Measurements from ENCODE around the gene FGD5.

The FGD5 gene

GRCh38 chr3:14969671-14970070 lies 150.9 kb downstream of the FGD5 start:
- no peaks in the 10 kb centered on the region for H3F3A ChIP-seq (ENCODE audit: insufficient read depth, low read length)
- no peak overlapping the region for H3K27ac ChIP-seq (ENCODE audit: low read length)
- H3K9me3 ChIP-seq (replicated peaks; ENCODE audit: insufficient read depth, low read length), result no peaks in the 10 kb centered on the region
- peaks cover 32% of the 10 kb centered on the region for H3K79me2 ChIP-seq (ENCODE audit: low read length)
- no peak for DNase-seq
- H2AFZ ChIP-seq (ENCODE audit: low read length), result no peak overlapping the region
- no peaks in the 10 kb centered on the region for H4K20me1 ChIP-seq (ENCODE audit: insufficient read depth, low read length)
- H3K27me3 ChIP-seq (replicated peaks; ENCODE audit: insufficient read depth, low read length), result no peaks in the 10 kb centered on the region
- TF ChIP-seq EZH2 (optimal IDR thresholded peaks at IDR 0.05; ENCODE audit: low read depth, low read length), result no peak
- no peak for TF ChIP-seq CTCF (IDR thresholded peaks at IDR 0.05; ENCODE audit: low read length)
- TF ChIP-seq EZH2phosphoT487 (IDR thresholded peaks at IDR 0.05; ENCODE audit: low read length), result no peak
- H3K9ac ChIP-seq (ENCODE audit: low read length), result no peak overlapping the region
- 0 out of 2 replicates have a peak, but pooled peaks cover 7% of the 10 kb centered on the region for H3K36me3 ChIP-seq (replicated peaks; ENCODE audit: insufficient read depth, low read length)
- no peaks in the 10 kb centered on the region for H3K9me2 ChIP-seq (replicated peaks; ENCODE audit: insufficient read depth, low read length)
- no peak overlapping the region for H3K4me2 ChIP-seq (ENCODE audit: low read depth, low read length)
- H3K4me3 ChIP-seq (ENCODE audit: low read length), result no peak overlapping the region
- no peaks in the 10 kb centered on the region for H3K4me1 ChIP-seq (ENCODE audit: low read length)

- H4K20me1 ChIP-seq (ENCODE audit: insufficient read depth, low read length), result no peaks in the 10 kb centered on the region
- H3K9me3 ChIP-seq (replicated peaks; ENCODE audit: insufficient read depth, low read length), result no peaks in the 10 kb centered on the region
- peaks cover 47% of the 10 kb centered on the region for H3K79me2 ChIP-seq (ENCODE audit: low read length)
- no peak overlapping the region for H3K27ac ChIP-seq (ENCODE audit: low read length)
- no peaks in the 10 kb centered on the region for H3K4me1 ChIP-seq (ENCODE audit: low read length)
- H3K36me3 ChIP-seq (replicated peaks; ENCODE audit: insufficient read depth, low read length), result no peaks in the 10 kb centered on the region
- DNase-seq, result no peak
- no peak overlapping the region for H3K4me2 ChIP-seq (ENCODE audit: low read depth, low read length)
- H3K9me2 ChIP-seq (replicated peaks; ENCODE audit: insufficient read depth, low read length), result no peaks in the 10 kb centered on the region
- no peaks in the 10 kb centered on the region for H3F3A ChIP-seq (ENCODE audit: insufficient read depth, low read length)
- no peak overlapping the region for H3K4me3 ChIP-seq (ENCODE audit: low read length)
- no peaks in the 10 kb centered on the region for H3K27me3 ChIP-seq (replicated peaks; ENCODE audit: insufficient read depth, low read length)
- TF ChIP-seq CTCF (IDR thresholded peaks at IDR 0.05; ENCODE audit: low read length) (no peak), EZH2 (optimal IDR thresholded peaks at IDR 0.05; ENCODE audit: low read depth, low read length) (no peak), EZH2phosphoT487 (IDR thresholded peaks at IDR 0.05; ENCODE audit: low read length) (no peak)
- H3K9ac ChIP-seq (ENCODE audit: low read length), result no peak overlapping the region
- H2AFZ ChIP-seq (ENCODE audit: low read length), result no peak overlapping the region
These were observed 157.6 kb downstream of the FGD5 start for GRCh38 chr3:14976317-14976716.

- TF ChIP-seq EZH2 (optimal IDR thresholded peaks at IDR 0.05; ENCODE audit: low read depth, low read length) (no peak), EZH2phosphoT487 (IDR thresholded peaks at IDR 0.05; ENCODE audit: low read length) (no peak), CTCF (IDR thresholded peaks at IDR 0.05; ENCODE audit: low read length) (no peak)
- no peaks in the 10 kb centered on the region for H4K20me1 ChIP-seq (ENCODE audit: insufficient read depth, low read length)
These were observed 161.9 kb downstream of the FGD5 start for GRCh38 chr3:14980689-14981088.

More at GRCh38 chr3:14980689-14981088, 161.9 kb downstream of the FGD5 start:
- Histone ChIP-seq H3K4me1 (ENCODE audit: low read length) (no peaks in the 10 kb centered on the region), H3K9me3 (replicated peaks; ENCODE audit: insufficient read depth, low read length) (no peaks in the 10 kb centered on the region), H3K9ac (ENCODE audit: low read length) (no peak overlapping the region), H3K4me3 (ENCODE audit: low read length) (no peak overlapping the region), H3K79me2 (ENCODE audit: low read length) (peaks cover 52% of the 10 kb centered on the region), H3K9me2 (replicated peaks; ENCODE audit: insufficient read depth, low read length) (no peaks in the 10 kb centered on the region), H2AFZ (ENCODE audit: low read length) (no peak overlapping the region), H3K36me3 (replicated peaks; ENCODE audit: insufficient read depth, low read length) (no peaks in the 10 kb centered on the region), H3F3A (ENCODE audit: insufficient read depth, low read length) (no peaks in the 10 kb centered on the region), H3K27ac (ENCODE audit: low read length) (no peak overlapping the region), H3K4me2 (ENCODE audit: low read depth, low read length) (no peak overlapping the region), H3K27me3 (replicated peaks; ENCODE audit: insufficient read depth, low read length) (no peaks in the 10 kb centered on the region)
- DNase-seq, result no peak
